ENCODE measurements around the gene LHX8. TPM values are rescaled to one million over a fixed set of nuclear protein-coding genes. Genes with fewer than 3 reads are reported as not detected.

The LHX8 gene
- total and polyA plus RNA-seq, 10 donors = not detected

DNA sequence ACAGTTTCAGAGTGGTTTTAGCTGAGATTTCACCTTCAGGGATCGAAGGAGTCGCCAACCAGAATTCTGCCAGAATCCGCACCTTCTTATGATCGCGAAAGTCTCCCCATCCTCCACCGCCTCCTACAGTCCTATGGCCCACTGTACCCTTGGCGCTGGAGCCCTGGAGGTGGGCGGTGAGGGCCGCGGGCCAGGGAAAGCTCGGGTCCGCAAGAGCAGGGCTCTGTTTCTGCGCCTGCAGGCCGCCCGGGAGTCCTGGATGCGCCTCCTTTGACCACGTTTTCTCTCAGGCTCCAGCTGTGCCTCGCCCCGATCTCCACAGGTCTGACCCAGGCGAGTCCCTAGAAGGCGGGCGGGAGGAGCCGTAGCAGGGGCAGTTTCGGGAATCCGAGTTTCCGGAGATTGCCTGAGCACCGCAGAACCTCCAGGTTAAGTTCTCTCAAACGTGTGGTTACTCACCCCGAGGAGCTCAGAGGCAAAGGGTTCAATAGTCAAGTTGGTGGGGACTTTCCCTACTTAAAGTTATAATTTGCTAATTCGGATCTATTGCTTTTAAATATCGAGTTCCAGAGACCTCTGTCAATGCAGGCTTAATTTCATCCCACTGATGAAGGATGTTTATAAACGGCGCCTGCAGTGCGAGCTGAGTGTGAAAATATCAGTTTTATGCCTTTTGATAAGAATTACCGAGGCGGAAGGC lies 3.2 kb upstream of the LHX8 start:
- peaks cover 18 to 100% (median 98%) of the 10 kb centered on the region in 7 donors for H3K27me3 ChIP-seq (replicated peaks in 1 of 7)
- peaks cover 0 to 4% (median 0%) of the 10 kb centered on the region in 8 donors for H3K9me3 ChIP-seq
- intact Hi-C loops (cut with DNase I; ENCODE audit: low total_unique reads) = no loop called here
- no peak overlapping the region for H3K4me3 ChIP-seq
- H3K4me1 ChIP-seq = peaks cover 0 to 20% (median 13%) of the 10 kb centered on the region in 6 donors
- 6 to 14% (median 8%) methylated on average over 30 to 36 of the region's 36 CpGs for WGBS, 5 donors
- TF ChIP-seq, protein P1, sequence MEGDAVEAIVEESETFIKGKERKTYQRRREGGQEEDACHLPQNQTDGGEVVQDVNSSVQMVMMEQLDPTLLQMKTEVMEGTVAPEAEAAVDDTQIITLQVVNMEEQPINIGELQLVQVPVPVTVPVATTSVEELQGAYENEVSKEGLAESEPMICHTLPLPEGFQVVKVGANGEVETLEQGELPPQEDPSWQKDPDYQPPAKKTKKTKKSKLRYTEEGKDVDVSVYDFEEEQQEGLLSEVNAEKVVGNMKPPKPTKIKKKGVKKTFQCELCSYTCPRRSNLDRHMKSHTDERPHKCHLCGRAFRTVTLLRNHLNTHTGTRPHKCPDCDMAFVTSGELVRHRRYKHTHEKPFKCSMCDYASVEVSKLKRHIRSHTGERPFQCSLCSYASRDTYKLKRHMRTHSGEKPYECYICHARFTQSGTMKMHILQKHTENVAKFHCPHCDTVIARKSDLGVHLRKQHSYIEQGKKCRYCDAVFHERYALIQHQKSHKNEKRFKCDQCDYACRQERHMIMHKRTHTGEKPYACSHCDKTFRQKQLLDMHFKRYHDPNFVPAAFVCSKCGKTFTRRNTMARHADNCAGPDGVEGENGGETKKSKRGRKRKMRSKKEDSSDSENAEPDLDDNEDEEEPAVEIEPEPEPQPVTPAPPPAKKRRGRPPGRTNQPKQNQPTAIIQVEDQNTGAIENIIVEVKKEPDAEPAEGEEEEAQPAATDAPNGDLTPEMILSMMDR (IDR thresholded peaks at IDR 0.05 in 8 of 11, conservative IDR thresholded peaks at IDR 0.05 in 3 of 11) = no peak
- no peaks in the 10 kb centered on the region for H3K36me3 ChIP-seq
- H3K27ac ChIP-seq = no peak overlapping the region
- DNase-seq = no peak

DNA sequence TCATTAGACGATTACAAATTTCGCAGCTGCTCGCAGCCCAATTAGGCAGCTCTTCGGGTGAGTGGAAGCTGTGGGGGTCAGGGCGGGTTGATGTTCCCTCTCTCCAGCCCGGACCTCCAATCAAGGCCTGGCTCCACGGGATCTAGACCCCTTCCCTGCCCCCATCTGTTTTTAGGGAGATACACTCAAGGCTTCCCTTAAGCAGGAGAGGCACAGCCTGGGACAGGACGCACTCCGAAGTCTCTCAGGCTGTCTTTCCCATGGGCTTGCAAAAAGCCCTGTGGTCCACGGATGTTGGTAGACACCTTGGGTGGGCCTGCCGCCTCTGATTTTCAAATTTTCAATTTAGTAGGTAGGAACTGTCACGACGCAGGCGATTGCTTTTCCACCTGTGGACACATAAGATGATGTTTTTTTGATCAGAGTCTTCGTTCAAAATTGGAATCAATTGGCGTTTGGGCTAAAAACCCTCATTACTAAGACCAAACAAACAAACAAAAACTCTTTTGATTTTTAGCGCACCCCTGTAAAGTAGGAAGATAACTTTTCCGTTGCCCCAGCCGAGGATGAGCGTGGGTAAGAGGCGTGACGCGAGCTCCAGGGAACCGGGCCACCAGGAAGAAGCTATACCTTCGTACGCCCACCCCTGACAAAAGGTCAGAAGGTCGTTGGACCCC lies 2.5 kb upstream of the LHX8 start:
- no peak overlapping the region for H3K27ac ChIP-seq
- WGBS, 5 donors = 6 to 14% (median 7%) methylated on average over 27 of the region's 27 CpGs
- TF ChIP-seq POLR2AphosphoS5 (IDR thresholded peaks at IDR 0.05) = no peak
- TF ChIP-seq, protein P1 (IDR thresholded peaks at IDR 0.05 in 8 of 11, conservative IDR thresholded peaks at IDR 0.05 in 3 of 11) = no peak
- TF ChIP-seq POLR2A (IDR thresholded peaks at IDR 0.05) = no peak
- H3K27me3 ChIP-seq (replicated peaks in 1 of 7) = peaks cover 18 to 100% (median 99%) of the 10 kb centered on the region in 7 donors
- peaks cover 0 to 27% (median 19%) of the 10 kb centered on the region in 6 donors for H3K4me1 ChIP-seq
- no peaks in the 10 kb centered on the region for H3K36me3 ChIP-seq
- intact Hi-C loops (cut with DNase I; ENCODE audit: low total_unique reads) = no loop called here
- peaks cover 0 to 4% (median 0%) of the 10 kb centered on the region in 8 donors for H3K9me3 ChIP-seq
- no peak overlapping the region for H3K4me3 ChIP-seq
- DNase-seq = no peak

DNA sequence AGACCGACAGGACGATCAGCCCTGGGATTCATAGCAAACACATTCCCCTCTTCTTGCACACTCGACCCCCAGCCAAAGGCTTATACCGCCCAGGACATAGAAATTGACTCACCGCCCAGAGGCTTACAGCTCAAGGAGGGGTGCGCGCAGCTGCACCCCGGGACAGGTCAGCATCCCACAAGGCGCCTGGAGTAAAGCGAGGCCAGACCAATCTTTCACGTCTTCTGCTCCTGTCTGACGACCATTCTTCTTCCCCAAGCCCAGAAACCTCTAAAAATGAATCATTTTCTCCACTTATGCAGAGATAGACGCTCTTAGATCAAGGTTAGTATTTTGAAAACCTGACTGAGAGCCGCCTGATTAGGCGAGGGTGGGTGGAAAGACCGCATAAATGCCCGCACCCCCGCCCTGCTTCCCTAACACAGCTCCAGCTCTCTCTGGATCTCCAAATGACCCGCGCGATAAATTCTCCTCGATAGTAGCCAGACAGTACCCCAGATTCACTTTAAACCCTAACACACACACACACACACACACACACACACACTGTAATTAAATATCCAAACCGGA lies 1.9 kb upstream of the LHX8 start:
- DNase-seq = no peak
- no peak overlapping the region for H3K27ac ChIP-seq
- peaks cover 0 to 4% (median 0%) of the 10 kb centered on the region in 8 donors for H3K9me3 ChIP-seq
- WGBS, 5 donors = 7 to 11% (median 10%) methylated on average over 19 to 23 of the region's 23 CpGs
- H3K27me3 ChIP-seq (replicated peaks in 1 of 7) = peaks cover 18 to 100% (median 99%) of the 10 kb centered on the region in 7 donors
- TF ChIP-seq POLR2AphosphoS5 (IDR thresholded peaks at IDR 0.05) = no peak
- TF ChIP-seq, protein P1 (IDR thresholded peaks at IDR 0.05 in 8 of 11, conservative IDR thresholded peaks at IDR 0.05 in 3 of 11) = no peak
- TF ChIP-seq POLR2A (IDR thresholded peaks at IDR 0.05) = no peak
- no peak overlapping the region for H3K4me3 ChIP-seq
- intact Hi-C loops (cut with DNase I; ENCODE audit: low total_unique reads) = no loop called here
- no peaks in the 10 kb centered on the region for H3K36me3 ChIP-seq
- H3K4me1 ChIP-seq = peaks cover 0 to 30% (median 19%) of the 10 kb centered on the region in 6 donors

Measured in spleen (tissue), 11 donors.